Liver (tissue), 3 donors: ENCODE data around the gene SUZ12.
"Not testable (repeated sequence)": the region's sequence is repeated elsewhere in the genome, so short reads cannot be mapped to it uniquely, and the experiment has no call there.

ENCODE experiments used
- CTCF ChIP-seq: fragments of 150-350 bp; IDR thresholded peaks from 2 replicates; pipeline ENCODE4 v1.5.1; 2017; ENCODE audit warnings: improper control_type of control experiment, low read depth, low read length; ENCODE audit not compliant: missing input control
- TAF1 ChIP-seq: conservative IDR thresholded peaks from 2 replicates; pipeline ENCODE4 v1.6.1; 2016; ENCODE audit warnings: antibody characterized with exemption, mild to moderate bottlenecking
- TF ChIP-seq, protein P1 (sequence below): IDR thresholded peaks from 2 replicates; pipeline ENCODE4 v1.6.1; 2016; ENCODE audit warnings: antibody characterized with exemption
- donor health status: healthy.
- donor health status: healthy.

- not testable (repeated sequence) for TF ChIP-seq CTCF, TAF1
- TF ChIP-seq, protein P1, sequence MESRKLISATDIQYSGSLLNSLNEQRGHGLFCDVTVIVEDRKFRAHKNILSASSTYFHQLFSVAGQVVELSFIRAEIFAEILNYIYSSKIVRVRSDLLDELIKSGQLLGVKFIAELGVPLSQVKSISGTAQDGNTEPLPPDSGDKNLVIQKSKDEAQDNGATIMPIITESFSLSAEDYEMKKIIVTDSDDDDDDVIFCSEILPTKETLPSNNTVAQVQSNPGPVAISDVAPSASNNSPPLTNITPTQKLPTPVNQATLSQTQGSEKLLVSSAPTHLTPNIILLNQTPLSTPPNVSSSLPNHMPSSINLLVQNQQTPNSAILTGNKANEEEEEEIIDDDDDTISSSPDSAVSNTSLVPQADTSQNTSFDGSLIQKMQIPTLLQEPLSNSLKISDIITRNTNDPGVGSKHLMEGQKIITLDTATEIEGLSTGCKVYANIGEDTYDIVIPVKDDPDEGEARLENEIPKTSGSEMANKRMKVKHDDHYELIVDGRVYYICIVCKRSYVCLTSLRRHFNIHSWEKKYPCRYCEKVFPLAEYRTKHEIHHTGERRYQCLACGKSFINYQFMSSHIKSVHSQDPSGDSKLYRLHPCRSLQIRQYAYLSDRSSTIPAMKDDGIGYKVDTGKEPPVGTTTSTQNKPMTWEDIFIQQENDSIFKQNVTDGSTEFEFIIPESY, result not testable (repeated sequence)
These were observed 15.1 kb downstream of the SUZ12 start for GRCh38 chr17:31951953-31952352.
